VCaP (cell line): ENCODE data around the gene ADM5.

ENCODE experiments used
- H3K27ac ChIP-seq: fragments of 450-650 bp; 2 replicates; pipeline ENCODE4 v1.5.1; 2017
- TF ChIP-seq, protein P1 (sequence below): fragments of 450-650 bp; conservative IDR thresholded peaks from 2 replicates; pipeline ENCODE4 v1.5.1; 2017; ENCODE audit warnings: mild to moderate bottlenecking, moderate library complexity

The ADM5 gene

DNA sequence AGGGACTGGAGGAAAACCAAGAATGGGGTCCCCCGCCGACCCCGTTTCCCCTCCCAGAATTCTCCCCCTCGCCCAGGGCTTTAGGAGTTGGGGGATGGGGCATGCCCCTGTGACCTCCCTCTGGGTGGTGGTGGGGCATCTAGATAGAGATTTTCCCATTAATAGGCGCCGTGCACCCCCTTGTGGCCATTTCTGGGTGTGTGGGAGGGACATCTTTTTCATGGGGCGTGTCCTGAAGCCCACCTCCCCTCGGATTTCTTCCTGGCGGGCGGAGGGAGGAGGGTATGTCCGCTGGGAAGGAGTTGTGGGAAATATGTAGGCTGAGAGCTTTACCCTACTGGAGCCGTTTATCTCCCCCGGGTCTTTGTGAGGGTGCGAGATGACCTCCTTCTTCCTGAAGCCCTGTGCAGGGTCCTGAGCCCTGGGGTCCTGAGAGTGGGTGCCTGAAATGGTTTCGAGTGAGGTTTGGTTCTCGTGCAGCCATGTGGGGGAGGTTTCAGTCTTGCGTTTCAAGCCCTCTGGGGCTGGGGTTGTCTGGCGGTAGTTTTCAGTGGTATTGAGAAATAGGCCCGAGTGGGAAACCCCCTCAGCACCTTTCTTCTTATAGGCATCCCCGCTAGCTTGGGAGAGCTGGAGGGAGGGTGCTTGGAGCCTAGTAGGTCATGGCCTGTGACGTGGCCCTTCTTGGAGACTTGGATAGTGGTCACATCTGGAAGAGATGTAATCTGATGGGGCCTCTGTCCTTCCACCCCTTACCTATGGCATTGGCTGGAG lies 11.3 kb upstream of the ADM5 start:
- TF ChIP-seq, protein P1, sequence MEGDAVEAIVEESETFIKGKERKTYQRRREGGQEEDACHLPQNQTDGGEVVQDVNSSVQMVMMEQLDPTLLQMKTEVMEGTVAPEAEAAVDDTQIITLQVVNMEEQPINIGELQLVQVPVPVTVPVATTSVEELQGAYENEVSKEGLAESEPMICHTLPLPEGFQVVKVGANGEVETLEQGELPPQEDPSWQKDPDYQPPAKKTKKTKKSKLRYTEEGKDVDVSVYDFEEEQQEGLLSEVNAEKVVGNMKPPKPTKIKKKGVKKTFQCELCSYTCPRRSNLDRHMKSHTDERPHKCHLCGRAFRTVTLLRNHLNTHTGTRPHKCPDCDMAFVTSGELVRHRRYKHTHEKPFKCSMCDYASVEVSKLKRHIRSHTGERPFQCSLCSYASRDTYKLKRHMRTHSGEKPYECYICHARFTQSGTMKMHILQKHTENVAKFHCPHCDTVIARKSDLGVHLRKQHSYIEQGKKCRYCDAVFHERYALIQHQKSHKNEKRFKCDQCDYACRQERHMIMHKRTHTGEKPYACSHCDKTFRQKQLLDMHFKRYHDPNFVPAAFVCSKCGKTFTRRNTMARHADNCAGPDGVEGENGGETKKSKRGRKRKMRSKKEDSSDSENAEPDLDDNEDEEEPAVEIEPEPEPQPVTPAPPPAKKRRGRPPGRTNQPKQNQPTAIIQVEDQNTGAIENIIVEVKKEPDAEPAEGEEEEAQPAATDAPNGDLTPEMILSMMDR, result peak; percentile 75

GRCh38 chr19:49678985-49679770 lies 10.2 kb upstream of the ADM5 start:
- H3K27ac ChIP-seq, result peak overlapping the region; percentile 96
- TF ChIP-seq, protein P1, result no peak

More for the DNA sequence above, 11.3 kb upstream of the ADM5 start:
- H3K27ac ChIP-seq, result peak overlapping the region; percentile 96

DNA sequence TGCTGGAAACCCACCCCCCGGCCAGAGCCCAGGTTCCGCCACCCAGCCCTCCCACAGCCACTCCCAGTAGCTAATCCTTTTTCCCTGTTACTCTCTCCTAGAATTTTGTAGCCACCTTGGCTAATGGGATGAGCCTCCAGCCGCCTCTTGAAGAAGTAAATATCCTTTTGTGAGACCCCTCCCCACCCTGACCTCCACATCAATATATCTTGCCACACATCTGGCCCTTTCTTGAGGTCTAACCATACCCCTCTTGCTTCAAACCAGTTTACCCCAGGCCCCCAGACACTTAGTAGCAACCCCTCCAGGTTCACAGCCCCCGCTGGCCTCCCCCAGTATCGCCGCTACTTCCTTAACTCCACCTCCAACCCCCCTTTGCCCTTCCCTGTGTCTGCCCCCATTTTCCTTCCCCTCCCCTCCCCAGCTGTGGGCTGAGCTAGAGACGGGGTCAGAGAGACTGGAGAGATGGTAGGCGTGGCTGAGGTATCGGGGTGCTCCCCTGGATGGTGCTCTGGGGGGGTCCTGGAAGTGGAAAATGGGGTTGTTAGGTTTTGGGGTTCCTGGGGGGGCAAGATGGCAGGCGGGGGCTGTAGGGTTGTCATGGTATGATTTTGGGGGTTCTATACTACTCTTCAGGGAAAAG lies 9.5 kb upstream of the ADM5 start:
- H3K27ac ChIP-seq, result peak overlapping the region; percentile 96
- TF ChIP-seq, protein P1, result no peak

DNA sequence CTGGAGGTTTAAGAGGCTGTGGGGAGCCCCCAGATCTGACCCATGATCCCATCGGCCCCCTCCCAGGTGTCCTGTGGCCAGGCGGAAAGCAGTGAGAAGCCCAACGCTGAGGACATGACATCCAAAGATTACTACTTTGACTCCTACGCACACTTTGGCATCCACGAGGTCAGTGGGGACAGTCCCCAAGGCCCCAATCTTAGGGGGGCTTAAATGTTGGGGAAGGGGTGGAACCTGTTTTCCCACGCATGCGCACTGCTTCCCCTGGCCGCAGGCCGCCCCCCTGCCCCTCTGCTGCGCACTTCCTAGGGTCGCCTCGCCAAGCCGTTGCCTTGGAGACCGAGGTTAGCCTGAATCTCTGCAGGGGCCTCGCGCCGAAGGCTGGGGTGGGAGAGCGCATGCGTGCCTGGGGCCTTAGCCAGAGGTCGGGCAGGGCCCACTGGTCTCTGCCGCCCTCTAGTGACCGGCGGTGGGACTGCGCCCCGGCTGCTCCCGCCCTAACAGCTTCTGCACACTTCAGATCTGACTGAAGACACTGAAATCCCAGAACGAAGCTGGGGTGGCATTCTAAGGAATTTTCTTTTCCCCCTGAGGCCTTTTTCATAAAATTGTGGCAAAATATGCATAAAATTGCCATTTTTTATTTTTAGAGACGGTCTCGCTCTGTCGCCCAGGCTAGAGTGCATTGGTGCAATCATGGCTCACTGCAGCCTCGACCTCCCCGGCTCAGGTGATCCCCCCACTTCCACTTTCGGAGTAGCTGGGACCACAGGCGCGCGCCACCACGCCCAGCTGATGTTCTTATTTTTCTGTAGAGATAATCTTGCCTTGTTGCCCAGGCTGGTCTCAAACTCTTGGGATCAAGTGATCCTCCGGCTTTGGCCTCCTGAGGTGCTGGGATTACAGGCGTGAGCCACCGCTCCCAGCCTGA lies 8.7 kb upstream of the ADM5 start:
- TF ChIP-seq, protein P1, result peak; percentile 100
- H3K27ac ChIP-seq, result peak overlapping the region; percentile 96

- no peak overlapping the region for H3K27ac ChIP-seq
- TF ChIP-seq, protein P1, result no peak
These were observed 7.6 kb upstream of the ADM5 start for GRCh38 chr19:49681830-49682229.

- TF ChIP-seq, protein P1, result no peak
- H3K27ac ChIP-seq, result no peak overlapping the region
These were observed 7.1 kb upstream of the ADM5 start for GRCh38 chr19:49682274-49682673.
